Germinal center (tissue), 1 donor: Measurements from ENCODE around the gene CTIF.

Experiments used
- DNase-seq: peaks from one replicate; pipeline ENCODE4 v3.0.0; 2012; ENCODE audit warnings: mixed read lengths, low spot score

The CTIF gene

GRCh38 chr18:48668466-48669179 lies 129.8 kb downstream of the CTIF start:
- no peak for DNase-seq

- no peak for DNase-seq
These were observed 130.4 kb downstream of the CTIF start for GRCh38 chr18:48669180-48669675.

GRCh38 chr18:48669991-48670750 lies 131.3 kb downstream of the CTIF start:
- DNase-seq: no peak

- DNase-seq: no peak
These were observed 132.1 kb downstream of the CTIF start for GRCh38 chr18:48670751-48671560.

- no peak for DNase-seq
These were observed 132.7 kb downstream of the CTIF start for GRCh38 chr18:48671561-48671945.

GRCh38 chr18:48672671-48673340 lies 134.0 kb downstream of the CTIF start:
- no peak for DNase-seq

GRCh38 chr18:48673456-48673852 lies 134.6 kb downstream of the CTIF start:
- no peak for DNase-seq

- DNase-seq: no peak
These were observed 135.3 kb downstream of the CTIF start for GRCh38 chr18:48673853-48674721.

GRCh38 chr18:48674758-48675351 lies 136.0 kb downstream of the CTIF start:
- no peak for DNase-seq

- DNase-seq: peak; percentile 80
These were observed 136.5 kb downstream of the CTIF start for GRCh38 chr18:48675352-48675761.

- no peak for DNase-seq
These were observed 137.1 kb downstream of the CTIF start for GRCh38 chr18:48675912-48676311.

- DNase-seq: no peak
These were observed 137.5 kb downstream of the CTIF start for GRCh38 chr18:48676346-48676745.

GRCh38 chr18:48676756-48677368 lies 138.0 kb downstream of the CTIF start:
- DNase-seq: peak; percentile 77

GRCh38 chr18:48678237-48679115 lies 139.6 kb downstream of the CTIF start:
- DNase-seq: no peak

GRCh38 chr18:48679236-48679635 lies 140.4 kb downstream of the CTIF start:
- no peak for DNase-seq

GRCh38 chr18:48680339-48681250 lies 141.8 kb downstream of the CTIF start:
- no peak for DNase-seq

GRCh38 chr18:48682768-48683167 lies 143.9 kb downstream of the CTIF start:
- no peak for DNase-seq

- DNase-seq: no peak
These were observed 144.4 kb downstream of the CTIF start for GRCh38 chr18:48683197-48683596.
